C4-2B (cell line): Measurements from ENCODE around the gene FBXL16.

Experiments
- CTCF ChIP-seq: fragments of 450-650 bp; conservative IDR thresholded peaks from 2 replicates; pipeline ENCODE4 v1.5.1; 2017; ENCODE audit warnings: mild to moderate bottlenecking
- ZFX ChIP-seq: fragments of 450-650 bp; IDR thresholded peaks from 2 replicates; pipeline ENCODE4 v1.6.1; 2017

DNA sequence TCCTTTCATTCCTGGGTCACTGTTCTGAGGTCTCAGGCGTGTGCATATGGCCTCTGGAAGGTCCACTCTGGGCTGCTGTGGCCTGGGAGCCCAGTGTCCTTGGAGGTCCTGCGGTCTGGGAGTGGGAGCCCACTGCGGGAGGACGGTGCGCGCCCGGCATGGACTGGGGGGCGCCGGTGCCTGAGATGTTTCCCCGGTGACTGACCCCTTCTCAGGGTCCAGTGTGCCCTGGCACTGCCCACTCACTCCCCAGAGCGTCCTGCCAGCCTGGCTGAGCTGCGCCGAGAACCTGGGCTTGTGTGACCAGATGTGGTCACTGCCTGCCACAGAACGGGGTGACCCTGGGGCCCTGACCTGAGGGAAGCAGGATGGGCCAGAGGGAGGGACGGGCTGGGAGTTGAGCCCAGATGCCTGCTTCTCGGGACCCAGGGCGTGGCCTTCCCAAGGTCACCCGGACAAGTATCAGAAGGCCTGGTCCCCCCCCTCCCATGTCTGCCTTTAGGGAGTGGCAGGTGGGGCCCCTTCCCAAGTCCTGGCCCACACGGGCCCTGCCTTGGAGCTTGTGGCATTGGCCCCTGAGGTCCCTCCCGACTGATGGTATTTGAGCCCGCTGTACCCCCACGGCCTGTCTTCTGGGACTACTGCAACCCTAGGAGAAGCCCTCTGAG lies 31.3 kb downstream of the FBXL16 start:
- TF ChIP-seq CTCF (no peak), ZFX (no peak)
